NCI-H1105 treated with DMSO at 0.1 percent for 48 hours (cell line): ENCODE results near the gene RETN.

ENCODE experiments used
- DNase-seq: peaks from one replicate; lab custom pipeline; 2025; lab: John Stamatoyannopoulos, UW

The RETN gene

GRCh38 chr19:7706188-7706954 is 37.5 kb downstream of the RETN start:
- no peak for DNase-seq

GRCh38 chr19:7706955-7707456 is 38.2 kb downstream of the RETN start:
- no peak for DNase-seq

- no peak for DNase-seq
Measured at GRCh38 chr19:7709932-7710460, 41.1 kb downstream of the RETN start.

DNA sequence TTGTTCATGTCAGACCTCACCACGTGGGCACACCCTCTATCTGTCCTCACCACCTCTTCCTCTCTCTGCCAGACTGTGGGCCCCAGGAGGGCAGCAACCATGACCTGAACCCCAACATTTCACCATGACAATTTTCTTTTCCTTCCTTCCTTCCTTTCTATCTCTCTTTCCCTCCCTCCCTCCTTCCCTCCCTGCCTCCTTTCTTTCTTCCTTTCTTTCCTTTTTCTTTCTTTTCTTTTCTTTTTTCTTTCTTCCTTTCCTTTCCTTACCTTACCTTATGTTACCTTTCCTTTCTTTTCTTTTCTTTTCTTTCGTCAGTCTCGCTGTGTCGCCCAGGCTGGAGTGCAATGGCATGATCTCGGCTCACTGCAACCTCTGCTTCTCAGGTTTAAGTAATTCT is 41.8 kb downstream of the RETN start:
- DNase-seq: no peak

DNA sequence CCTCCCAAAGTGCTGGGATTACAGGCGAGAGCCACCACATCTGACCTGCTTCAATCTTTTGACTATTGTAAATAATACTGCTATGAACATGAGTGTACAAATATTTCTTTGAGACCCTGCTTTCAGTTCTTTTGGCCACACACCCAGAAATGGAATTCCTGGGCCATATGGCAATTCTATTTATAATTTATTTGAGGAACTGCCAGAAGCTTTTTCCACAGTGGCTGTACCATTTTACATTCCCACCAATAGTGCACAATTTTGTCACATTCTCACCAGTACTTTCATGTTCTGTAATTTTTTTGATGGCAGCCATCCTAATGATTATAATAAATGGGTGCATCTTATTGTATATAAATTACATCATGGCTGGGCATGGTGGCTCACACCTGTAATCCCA is 46.8 kb downstream of the RETN start:
- DNase-seq: no peak

- no peak for DNase-seq
Measured at GRCh38 chr19:7716762-7717161, 47.9 kb downstream of the RETN start.

DNA sequence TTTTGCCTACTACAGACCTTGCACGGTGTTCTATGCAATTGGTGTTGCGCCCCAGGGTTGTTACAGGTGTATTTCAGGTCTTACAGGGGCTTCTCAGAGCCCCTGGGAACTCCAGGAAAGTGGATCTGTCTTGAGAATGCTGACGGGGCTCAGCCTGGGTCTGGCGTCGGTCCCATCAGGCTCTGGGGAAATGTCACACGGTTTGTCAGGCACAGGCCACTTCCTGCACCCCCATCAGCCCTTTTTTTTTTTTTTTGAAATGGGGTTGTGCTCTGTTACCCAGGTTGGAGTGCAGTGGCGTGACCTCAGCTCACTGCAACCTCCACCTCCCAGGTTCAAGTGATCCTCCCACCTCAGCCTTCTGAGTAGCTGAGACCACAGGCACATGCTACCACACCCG is 49.8 kb downstream of the RETN start:
- DNase-seq: no peak
